Brain microvascular endothelial cell (primary cell): Measurements from ENCODE around the gene RNF130.
"Not testable (repeated sequence)": the region's sequence is repeated elsewhere in the genome, so short reads cannot be mapped to it uniquely, and the experiment has no call there.

Experiments
- DNase-seq: peaks from one replicate; pipeline ENCODE4 v3.0.0-alpha.2; 2020
- H3K27ac ChIP-seq: fragments of 250-450 bp; sonication (Bioruptor Pico); 2 replicates; pipeline ENCODE4 v1.5.1; 2020; ENCODE audit warnings: mild to moderate bottlenecking, moderate library complexity
- H3K27me3 ChIP-seq: fragments of 250-450 bp; sonication (Bioruptor Pico); replicated peaks from 2 replicates; pipeline ENCODE4 v1.5.1; 2020; ENCODE audit warnings: mild to moderate bottlenecking
- H3K36me3 ChIP-seq: fragments of 250-450 bp; sonication (Bioruptor Pico); replicated peaks from 2 replicates; pipeline ENCODE4 v1.5.1; 2020; ENCODE audit warnings: mild to moderate bottlenecking
- H3K4me3 ChIP-seq: 2 replicates; pipeline ENCODE4 v1.5.1; 2011; ENCODE audit warnings: low read depth, mild to moderate bottlenecking, control low read depth, low read length, moderate library complexity
- CTCF ChIP-seq: IDR thresholded peaks from 2 replicates; pipeline ENCODE4 v1.5.1; 2011; ENCODE audit warnings: low read depth, mild to moderate bottlenecking, moderate library complexity, low read length, control low read depth, inconsistent platforms; ENCODE audit errors: missing control alignments
- in situ Hi-C: cut with HindIII; loops from 2 replicates; pipeline ENCODE4 v1.10.0; 2017; ENCODE audit warnings: low sequenced_read_pairs, low pct_ligation_motif_present

Gene RNF130

GRCh38 chr5:179998485-179998884 is 73.1 kb downstream of the RNF130 start:
- H3K36me3 ChIP-seq: no peaks in the 10 kb centered on the region
- in situ Hi-C loops: no loop called here
- no peak overlapping the region for H3K4me3 ChIP-seq
- no peaks in the 10 kb centered on the region for H3K27me3 ChIP-seq
- DNase-seq: no peak
- no peak overlapping the region for H3K27ac ChIP-seq
- no peak for TF ChIP-seq CTCF

DNA sequence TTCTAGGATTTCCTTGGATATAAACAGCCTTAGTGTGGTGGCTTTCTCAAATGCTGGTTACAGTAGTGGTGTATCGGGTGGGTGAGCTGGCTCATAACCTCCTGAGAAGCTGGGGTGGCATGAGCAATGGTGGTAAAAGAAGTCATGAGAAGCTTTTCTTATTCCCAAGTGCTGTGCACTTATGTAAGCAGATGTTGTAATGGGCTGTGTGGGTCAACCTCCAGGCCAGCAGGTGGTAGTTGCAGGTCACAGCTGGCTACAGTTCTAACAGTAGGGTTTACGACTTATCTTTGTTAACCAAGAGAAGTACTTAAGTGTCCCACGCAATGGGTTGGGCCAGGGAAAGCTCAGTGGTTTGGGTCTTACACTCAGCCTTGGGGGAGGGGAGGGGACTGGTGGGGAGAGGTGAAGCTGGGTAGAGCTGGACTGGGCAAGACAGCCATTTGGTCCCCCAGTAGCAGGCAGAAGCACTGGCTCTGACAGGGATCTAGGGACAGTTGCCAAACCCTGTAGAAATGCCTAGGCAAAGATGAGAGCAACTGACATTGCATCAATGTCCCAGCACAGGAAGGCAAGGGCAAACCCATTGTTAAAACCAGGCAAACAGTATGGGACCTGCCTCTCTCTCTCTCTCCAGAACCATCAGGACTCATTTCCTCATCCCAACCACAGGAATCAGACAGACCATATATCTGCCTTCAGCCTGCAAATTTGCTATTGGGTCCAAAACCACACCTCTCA is 76.8 kb downstream of the RNF130 start:
- H3K36me3 ChIP-seq: no peaks in the 10 kb centered on the region
- no peaks in the 10 kb centered on the region for H3K27me3 ChIP-seq
- DNase-seq: no peak
- H3K27ac ChIP-seq: no peak overlapping the region
- no peak overlapping the region for H3K4me3 ChIP-seq
- TF ChIP-seq CTCF: no peak
- in situ Hi-C loops: no loop called here

DNA sequence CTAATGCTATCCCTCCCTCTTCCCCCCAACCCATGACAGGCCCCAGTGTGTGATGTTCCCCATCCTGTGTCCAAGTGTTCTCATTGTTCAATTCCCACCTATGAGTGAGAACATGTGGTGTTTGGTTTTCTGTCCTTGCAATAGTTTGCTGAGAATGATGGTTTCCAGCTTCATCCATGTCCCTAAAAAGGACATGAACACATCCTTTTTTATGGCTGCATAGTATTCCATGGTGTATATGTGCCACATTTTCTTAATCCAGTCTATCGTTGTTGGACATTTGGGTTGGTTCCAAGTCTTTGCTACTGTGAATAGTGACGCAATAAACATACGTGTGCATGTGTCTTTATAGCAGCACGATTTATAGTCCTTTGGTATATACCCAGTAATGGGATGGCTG is 78.7 kb downstream of the RNF130 start:
- H3K27ac ChIP-seq, in situ Hi-C loops, H3K36me3 ChIP-seq: not testable (repeated sequence)

GRCh38 chr5:179991106-179991505 is 80.5 kb downstream of the RNF130 start:
- Histone ChIP-seq H3K27me3 (no peaks in the 10 kb centered on the region), H3K4me3 (no peak overlapping the region), H3K36me3 (no peaks in the 10 kb centered on the region), H3K27ac (no peak overlapping the region)
- TF ChIP-seq CTCF: no peak
- no peak for DNase-seq
- in situ Hi-C loops: no loop called here

More for the DNA sequence above, 78.7 kb downstream of the RNF130 start:
- H3K27me3 ChIP-seq, H3K4me3 ChIP-seq, DNase-seq: not testable (repeated sequence)

GRCh38 chr5:179990525-179990924 is 81.0 kb downstream of the RNF130 start:
- H3K36me3 ChIP-seq, H3K27ac ChIP-seq, H3K4me3 ChIP-seq, H3K27me3 ChIP-seq, DNase-seq, in situ Hi-C loops: not testable (repeated sequence)

DNA sequence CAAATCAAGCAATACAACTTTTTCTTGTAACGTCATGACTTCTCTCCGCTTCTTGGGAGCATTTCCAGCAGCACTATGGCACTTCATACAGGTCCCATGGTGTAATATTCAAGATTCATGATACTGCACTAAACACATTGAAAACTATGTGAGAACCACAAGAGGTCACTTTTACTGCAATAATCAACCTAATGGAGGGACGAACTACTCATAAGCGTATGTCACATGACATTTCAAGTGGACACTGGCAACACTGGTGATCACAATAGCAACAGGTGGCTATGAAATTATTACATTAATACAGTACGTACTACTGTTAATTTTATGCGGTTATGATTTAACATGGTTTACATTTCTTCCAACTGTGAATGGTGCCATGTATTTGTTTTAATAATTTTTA is 85.2 kb downstream of the RNF130 start:
- no peaks in the 10 kb centered on the region for H3K36me3 ChIP-seq
- no peaks in the 10 kb centered on the region for H3K27me3 ChIP-seq
- no peak overlapping the region for H3K4me3 ChIP-seq
- no peak for TF ChIP-seq CTCF
- H3K27ac ChIP-seq: no peak overlapping the region
- no peak for DNase-seq
- in situ Hi-C loops: no loop called here

DNA sequence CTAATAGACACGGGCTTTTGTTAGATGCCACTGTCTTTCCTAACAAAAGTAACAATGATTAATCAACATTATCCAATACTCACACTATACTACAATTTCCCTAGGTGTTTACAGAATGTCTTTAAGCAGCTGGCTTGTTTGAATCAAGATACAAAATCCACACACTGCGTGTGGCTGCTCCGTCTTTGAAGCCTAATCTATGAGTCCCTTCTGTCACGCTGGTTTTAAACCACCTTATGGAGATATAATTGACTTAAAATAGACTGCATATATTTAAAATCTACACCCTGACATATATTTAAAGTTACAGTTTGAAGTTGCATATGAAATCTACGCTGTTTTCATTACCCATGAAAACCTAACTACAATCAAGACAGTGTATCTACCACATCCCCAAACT is 89.9 kb downstream of the RNF130 start:
- no peaks in the 10 kb centered on the region for H3K36me3 ChIP-seq
- no peaks in the 10 kb centered on the region for H3K27me3 ChIP-seq
- DNase-seq: no peak
- in situ Hi-C loops: no loop called here
- TF ChIP-seq CTCF: no peak
- H3K4me3 ChIP-seq: no peak overlapping the region
- no peak overlapping the region for H3K27ac ChIP-seq
